Measurements from ENCODE around the gene MAEA.

Gene MAEA

DNA sequence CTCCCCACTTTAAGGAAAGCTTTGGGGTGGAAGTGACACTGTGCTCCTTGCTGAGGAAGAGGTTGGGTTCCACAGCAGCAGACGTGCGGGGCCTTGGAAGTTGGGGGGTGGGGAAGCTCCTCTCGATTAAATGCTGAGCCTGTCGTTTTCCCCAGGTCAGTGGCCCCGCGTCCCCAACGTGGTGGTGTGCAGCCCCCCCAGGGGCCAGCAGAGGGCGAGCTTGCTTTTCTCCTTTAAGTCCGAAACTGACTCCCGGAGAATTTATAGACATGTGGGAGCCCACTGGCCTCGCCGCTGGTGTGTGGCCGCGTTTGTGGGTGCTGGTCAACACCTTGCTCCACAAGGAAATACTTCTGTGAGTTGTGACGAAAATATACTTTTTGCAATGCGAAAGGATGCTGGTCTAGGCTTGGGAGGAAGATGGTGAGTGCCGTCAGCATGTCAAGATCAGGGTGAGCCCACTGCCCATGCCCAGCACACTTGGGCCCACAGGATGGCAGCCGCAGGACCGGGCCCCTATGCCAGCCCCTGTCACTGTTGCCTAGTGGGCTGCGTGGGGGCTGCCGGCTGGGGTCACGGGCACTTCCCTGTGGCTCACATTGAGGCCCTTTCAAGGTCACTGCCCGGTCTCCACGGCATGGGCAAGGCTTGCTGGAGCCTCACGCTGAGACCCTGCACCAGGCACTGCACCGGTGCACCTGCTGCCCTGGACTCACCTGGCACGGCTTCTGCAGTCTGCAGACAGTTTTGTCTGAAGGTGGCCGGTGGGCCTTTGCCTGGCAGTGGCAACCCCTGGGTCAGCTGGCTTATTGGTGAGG, 66.7 kb downstream of the MAEA start:
- DNase-seq = no peak

DNA sequence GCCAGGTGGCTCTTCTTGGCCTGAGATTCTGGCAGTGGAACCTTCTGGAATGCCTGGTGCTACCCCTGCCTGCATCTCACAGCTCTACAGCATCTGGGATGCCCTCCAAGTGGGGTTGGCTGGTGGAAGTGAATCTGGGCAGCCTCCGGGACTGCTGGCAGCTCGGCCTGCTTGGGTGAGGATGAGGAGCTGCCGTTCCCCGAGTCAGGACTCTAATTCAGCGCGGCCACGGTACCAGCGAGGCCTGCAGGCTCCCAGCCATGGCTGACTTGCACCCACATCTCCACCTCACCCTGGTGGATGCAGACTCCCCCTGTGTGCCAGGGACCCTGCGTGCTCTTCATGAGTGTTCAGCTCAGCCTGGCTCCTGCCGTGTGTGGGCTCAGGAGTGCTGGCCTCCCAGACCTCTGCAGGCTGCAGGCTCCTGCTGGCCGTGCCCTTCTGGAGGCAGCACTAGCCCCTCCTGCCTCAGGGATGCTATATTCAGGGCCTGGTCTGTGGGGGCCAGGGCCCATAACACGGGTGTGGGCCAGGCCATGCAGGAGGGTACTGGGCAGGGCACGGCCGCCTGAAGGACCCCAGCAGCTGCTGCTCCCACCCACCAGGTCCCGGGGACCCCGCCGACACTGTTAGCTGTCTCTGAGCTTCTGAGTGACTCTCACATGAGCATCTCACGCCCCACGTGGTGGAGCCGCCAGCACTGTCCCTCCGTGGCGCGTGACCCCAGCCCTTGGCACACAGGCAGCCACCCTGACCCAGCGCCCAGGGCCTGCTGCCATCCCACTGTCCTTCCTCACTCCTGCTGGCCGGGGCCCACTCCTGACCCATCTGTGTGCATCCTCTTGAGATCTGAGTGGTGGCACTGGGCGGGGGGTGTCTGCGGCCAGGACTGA, 67.9 kb downstream of the MAEA start:
- no peak for DNase-seq

- no peak for DNase-seq
Measured at GRCh38 chr4:1358421-1359143, 68.9 kb downstream of the MAEA start.

- no peak for DNase-seq
Measured at GRCh38 chr4:1359144-1359501, 69.4 kb downstream of the MAEA start.

- DNase-seq = no peak
Measured at GRCh38 chr4:1359976-1360375, 70.3 kb downstream of the MAEA start.

GRCh38 chr4:1360423-1361283, 71.0 kb downstream of the MAEA start:
- no peak for DNase-seq

- no peak for DNase-seq
Measured at GRCh38 chr4:1361431-1361830, 71.7 kb downstream of the MAEA start.

GRCh38 chr4:1362046-1362445, 72.4 kb downstream of the MAEA start:
- DNase-seq = no peak

DNA sequence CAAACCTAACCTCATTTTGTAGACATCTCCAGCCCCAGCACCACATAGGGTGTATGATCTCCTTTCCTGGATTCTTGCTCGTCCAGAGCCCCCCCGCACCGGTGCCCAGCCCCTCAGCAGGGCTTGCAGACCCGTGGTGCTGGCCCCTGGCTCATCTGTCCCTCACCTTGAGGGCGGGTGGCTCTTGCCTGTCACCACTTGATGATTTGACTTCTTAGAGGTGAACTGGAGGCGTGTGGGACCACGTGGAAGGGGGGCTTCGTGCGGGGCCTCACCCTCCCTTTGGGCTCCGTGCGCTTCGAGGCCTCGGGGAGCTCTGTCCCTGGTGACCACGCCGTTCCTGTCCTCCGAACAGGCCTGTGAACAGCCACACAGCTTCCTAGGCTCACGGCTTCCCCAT, 72.8 kb downstream of the MAEA start:
- no peak for DNase-seq

DNA sequence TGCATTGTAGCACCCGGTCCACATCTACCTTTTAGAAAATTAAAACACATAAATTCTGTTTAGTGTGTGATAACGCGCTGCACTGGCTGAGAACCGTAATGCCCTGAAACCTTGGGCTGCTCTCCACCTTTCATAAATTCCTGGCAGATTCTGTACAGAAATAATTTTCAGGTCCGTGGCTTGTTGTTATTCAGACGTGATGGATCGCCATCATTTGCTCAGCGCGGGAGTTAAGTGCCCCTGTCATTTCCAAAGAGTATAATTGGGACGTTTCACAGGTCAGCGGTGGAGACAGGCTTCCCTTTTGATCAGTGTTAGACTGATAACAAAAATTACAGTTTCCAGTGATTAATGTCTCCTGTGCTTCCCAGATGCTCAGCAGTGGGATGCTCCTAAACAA, 73.8 kb downstream of the MAEA start:
- no peak for DNase-seq

DNA sequence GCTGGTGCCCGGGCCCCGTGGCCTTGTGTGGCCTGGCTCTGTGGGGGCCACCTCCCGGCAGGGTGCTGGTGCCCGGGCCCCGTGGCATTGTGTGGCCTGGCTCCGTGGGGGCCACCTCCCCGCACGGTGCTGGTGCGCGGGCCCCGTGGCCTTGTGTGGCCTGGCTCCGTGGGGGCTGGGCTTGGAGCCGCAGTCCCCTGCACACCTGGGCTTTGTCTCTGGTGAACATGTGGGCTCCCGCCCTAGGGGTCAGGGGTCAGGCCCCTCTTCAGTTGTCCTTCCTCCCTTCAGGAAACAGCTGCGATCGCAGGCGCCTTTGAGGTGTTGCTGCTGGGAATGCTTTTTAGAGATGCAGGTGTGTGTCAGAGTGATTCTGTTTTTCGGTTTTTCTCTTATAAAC, 74.5 kb downstream of the MAEA start:
- no peak for DNase-seq

DNA sequence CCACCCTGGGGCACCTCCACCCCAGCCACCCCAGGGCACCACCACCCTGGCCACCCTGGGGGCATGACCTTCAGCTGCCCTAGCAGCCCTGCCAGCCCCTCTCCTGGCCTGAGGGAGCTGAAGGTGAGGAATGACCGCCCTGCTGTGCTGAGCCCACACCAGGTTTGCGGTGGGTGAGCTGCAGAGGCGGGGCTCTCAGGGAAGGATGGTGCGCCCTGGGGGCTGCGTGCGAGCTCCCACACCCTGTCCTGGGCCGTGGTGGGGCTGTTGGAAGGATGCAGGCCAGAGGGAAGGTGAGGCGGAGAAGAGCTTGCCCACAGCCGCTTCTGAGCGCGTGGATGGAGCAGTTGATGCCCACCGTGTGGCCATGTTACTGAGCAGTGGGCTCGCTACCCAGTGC, 75.1 kb downstream of the MAEA start:
- no peak for DNase-seq

- DNase-seq = no peak
Measured at GRCh38 chr4:1365271-1366178, 75.8 kb downstream of the MAEA start.

DNA sequence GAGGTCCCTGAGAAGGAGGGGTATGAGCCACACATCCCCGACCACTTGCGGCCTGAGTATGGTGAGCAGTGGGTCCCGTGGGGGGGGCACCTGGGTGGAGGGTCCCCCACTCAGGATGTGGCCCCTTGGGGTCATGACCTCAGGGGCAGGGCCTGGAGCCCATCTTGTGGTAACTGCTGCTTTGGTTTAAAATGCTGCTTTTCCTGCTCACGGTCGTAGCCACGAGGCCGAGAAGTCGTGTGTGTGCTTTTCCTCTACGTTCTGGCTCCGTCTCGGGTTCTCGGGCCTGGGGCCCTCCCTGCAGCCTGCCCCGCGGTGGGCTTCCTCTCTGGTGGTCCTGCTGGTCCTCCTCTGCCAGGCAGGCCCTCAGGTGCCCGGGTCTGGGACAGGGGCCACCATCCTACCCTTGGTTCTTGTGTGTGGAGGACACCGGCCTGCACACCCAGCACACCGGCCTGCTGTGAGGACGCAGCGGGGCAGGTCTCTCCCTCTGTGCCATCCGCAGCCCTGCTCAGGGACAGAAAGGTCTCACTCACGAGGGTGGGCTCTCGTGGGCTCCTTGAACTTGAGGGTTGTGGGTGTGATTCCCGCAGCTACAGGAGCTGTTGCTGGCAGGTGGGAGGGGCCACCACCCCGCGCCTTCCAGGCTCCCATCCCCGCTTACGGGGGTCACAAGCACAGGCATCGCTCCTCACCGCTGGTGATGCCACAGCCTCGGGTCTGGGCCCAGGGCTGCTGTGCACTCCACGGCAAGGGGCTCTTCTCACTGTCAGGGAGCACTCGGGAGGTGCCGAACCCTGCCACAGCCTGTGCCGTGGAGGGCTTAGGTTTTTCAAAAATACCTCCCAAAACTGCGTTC, 76.9 kb downstream of the MAEA start:
- DNase-seq = no peak

GRCh38 chr4:1367230-1367935, 77.7 kb downstream of the MAEA start:
- no peak for DNase-seq

DNA sequence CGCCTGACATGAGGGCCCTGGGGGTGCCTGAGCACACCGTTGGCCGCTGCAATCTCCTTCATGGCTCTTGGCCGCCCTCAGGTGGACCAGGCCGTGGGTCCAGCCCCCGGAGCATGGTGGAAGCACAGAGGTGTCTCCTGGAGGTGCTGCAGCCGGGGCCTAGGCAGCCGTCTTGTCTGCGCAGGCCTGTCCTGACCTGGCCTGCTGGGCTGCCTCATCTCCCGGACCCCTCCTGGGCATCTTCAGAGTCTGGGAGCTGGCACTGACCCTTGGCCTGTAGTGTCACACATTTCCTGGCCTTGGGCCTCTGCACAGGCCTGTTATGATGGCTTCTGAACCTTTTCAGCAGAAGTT, 78.2 kb downstream of the MAEA start:
- no peak for DNase-seq

- DNase-seq = no peak
Measured at GRCh38 chr4:1368421-1369090, 78.9 kb downstream of the MAEA start.

DNA sequence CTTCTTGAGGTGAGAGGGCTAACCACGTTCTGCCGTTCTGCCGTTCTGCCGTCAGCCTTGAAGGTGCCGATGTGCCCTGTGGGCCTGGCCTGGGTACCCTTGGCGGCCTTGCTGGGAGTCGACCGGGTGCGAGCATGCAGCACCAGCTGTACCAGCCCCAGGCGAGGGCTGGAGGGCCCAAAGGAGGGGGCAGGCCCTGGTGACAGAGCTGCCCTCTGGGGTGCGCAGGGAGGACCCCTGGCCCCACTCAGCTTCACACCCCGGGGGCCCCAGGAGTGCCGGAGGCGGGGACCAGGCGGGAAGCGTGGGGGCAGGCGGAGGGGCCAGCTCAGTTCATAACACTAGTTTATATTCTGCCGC, 79.4 kb downstream of the MAEA start:
- no peak for DNase-seq

DNA sequence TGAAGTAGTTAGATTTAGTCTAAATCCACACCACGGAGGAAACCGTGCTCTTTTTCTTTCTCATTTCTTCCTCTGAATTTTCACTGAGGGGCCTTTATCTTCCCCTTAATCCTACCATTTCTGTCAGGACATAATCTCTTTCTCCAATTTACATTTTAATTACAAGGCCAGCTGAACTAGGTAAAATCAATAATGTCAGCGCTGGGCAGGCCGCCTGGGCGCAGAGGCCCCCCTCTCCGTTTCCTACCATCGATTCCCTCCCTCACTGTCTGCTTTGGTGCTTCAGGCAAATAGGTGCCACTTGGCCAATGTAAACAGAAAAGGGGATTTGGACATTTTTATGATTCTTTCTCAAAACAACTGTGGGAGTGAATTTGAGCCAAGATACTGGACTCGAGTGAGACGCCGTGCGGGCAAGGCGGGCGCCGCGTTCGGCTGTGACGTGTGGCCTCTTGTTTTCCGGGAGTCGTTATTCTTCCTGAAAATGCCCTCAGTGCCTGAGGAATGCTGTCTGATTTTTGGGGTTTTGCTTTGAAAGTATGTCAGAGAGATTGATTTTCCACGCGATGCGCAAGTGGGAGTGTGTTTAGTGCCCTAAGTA, 79.9 kb downstream of the MAEA start:
- DNase-seq = no peak

All from NK-92 treated with Interleukin-12 subunit alpha and Interleukin-12 subunit beta, amount 100 ng/mL, for 24 hours (cell line).